Astrocyte (in vitro differentiated cells and primary cell): Measurements from ENCODE around the gene SPHK2. TPM values are rescaled to one million over a fixed set of nuclear protein-coding genes. Genes with fewer than 3 reads are reported as not detected.

Source experiments
- DNase-seq: peaks from one replicate; pipeline ENCODE4 v3.0.0-alpha.2; 2010; ENCODE audit warnings: low read depth
- FAIRE-seq: peaks from 2 replicates; lab custom pipeline; 2011; peaks lifted over from hg19 to GRCh38; lab: Jason Lieb, UNC
- H2AFZ ChIP-seq: 2 replicates; pipeline ENCODE4 v1.6.0; 2012; ENCODE audit warnings: low read depth, low read length, inconsistent platforms
- H3K27ac ChIP-seq: 2 replicates; pipeline ENCODE4 v1.5.1; 2011; ENCODE audit warnings: low read depth, low read length, inconsistent platforms
- H3K27me3 ChIP-seq: 2 replicates; pipeline ENCODE4 v1.6.0; 2011; ENCODE audit warnings: low read length, inconsistent platforms; ENCODE audit not compliant: insufficient read depth
- H3K36me3 ChIP-seq: 2 replicates; pipeline ENCODE4 v1.5.1; 2011; ENCODE audit warnings: low read length, inconsistent platforms; ENCODE audit not compliant: insufficient read depth
- H3K4me1 ChIP-seq: 2 replicates; pipeline ENCODE4 v1.5.1; 2011; ENCODE audit warnings: low read length, inconsistent platforms; ENCODE audit not compliant: insufficient read depth
- H3K4me2 ChIP-seq: 2 replicates; pipeline ENCODE4 v1.6.0; 2012; ENCODE audit warnings: low read length, inconsistent platforms
- H3K4me3 ChIP-seq: 2 replicates; pipeline ENCODE4 v1.5.1; 2011; ENCODE audit warnings: low read depth, mild to moderate bottlenecking, low read length, inconsistent platforms; ENCODE audit not compliant: insufficient read depth
- H3K79me2 ChIP-seq: 2 replicates; pipeline ENCODE4 v1.6.0; 2012; ENCODE audit warnings: mild to moderate bottlenecking, low read length, inconsistent platforms; ENCODE audit not compliant: insufficient read depth
- H3K9ac ChIP-seq: 2 replicates; pipeline ENCODE4 v1.6.0; 2012; ENCODE audit warnings: mild to moderate bottlenecking, low read length, inconsistent platforms
- H3K9me3 ChIP-seq: 2 replicates; pipeline ENCODE4 v1.5.1; 2012; ENCODE audit warnings: low read depth, mild to moderate bottlenecking, low read length, inconsistent platforms; ENCODE audit not compliant: insufficient read depth
- H4K20me1 ChIP-seq: 2 replicates; pipeline ENCODE4 v1.6.0; 2012; ENCODE audit warnings: low read length, inconsistent platforms; ENCODE audit not compliant: insufficient read depth
- H3K27ac Mint-ChIP-seq: one replicate; pipeline ENCODE4 v1.8.0; 2021; ENCODE audit warnings: mild to moderate bottlenecking, mixed read lengths; ENCODE audit not compliant: unreplicated experiment
- H3K27me3 Mint-ChIP-seq: one replicate; pipeline ENCODE4 v1.8.0; 2021; ENCODE audit warnings: low read depth, mixed read lengths; ENCODE audit not compliant: unreplicated experiment
- H3K36me3 Mint-ChIP-seq: one replicate; pipeline ENCODE4 v1.8.0; 2021; ENCODE audit warnings: low read depth, mixed read lengths; ENCODE audit not compliant: unreplicated experiment
- H3K4me1 Mint-ChIP-seq: one replicate; pipeline ENCODE4 v1.8.0; 2021; ENCODE audit warnings: low read depth, mixed read lengths; ENCODE audit not compliant: unreplicated experiment
- H3K4me3 Mint-ChIP-seq: one replicate; pipeline ENCODE4 v1.8.0; 2021; ENCODE audit warnings: mild to moderate bottlenecking, moderate library complexity, mixed read lengths; ENCODE audit not compliant: unreplicated experiment
- H3K9me3 Mint-ChIP-seq: one replicate; pipeline ENCODE4 v1.8.0; 2021; ENCODE audit warnings: mild to moderate bottlenecking, mixed read lengths; ENCODE audit not compliant: unreplicated experiment
- CTCF ChIP-seq: IDR thresholded peaks from 2 replicates; pipeline ENCODE4 v1.5.1; 2011; ENCODE audit warnings: low read depth, mild to moderate bottlenecking, inconsistent platforms, low read length, moderate library complexity; ENCODE audit not compliant: insufficient read depth
- EZH2 ChIP-seq: IDR thresholded peaks from 2 replicates; pipeline ENCODE4 v1.6.1; 2012; ENCODE audit warnings: mild to moderate bottlenecking, low read length, inconsistent platforms; ENCODE audit not compliant: insufficient read depth
- total RNA-seq: library from RNA; stranded (reverse); gene quantifications from 2 replicates; pipeline ENCODE4 v1.2.1, GENCODE V29; 2021

The SPHK2 gene
- total RNA-seq, 1 donor from 2014 or later, result 29.4 TPM

- Histone ChIP-seq H4K20me1 (peaks cover 52% of the 10 kb centered on the region), H3K27ac (no peak overlapping the region), H3K4me1 (peaks cover 38% of the 10 kb centered on the region), H3K27me3 (no peaks in the 10 kb centered on the region), H3K36me3 (peaks cover 21% of the 10 kb centered on the region), H3K9ac (peak overlapping the region; percentile 99), H3K9me3 (no peaks in the 10 kb centered on the region), H3K4me3 (peak overlapping the region; percentile 99), H3K4me2 (peak overlapping the region; percentile 93), H2AFZ (no peak overlapping the region), H3K79me2 (peaks cover 48% of the 10 kb centered on the region)
- H3K4me3 Mint-ChIP-seq, result peak overlapping the region; percentile 99
- no peaks in the 10 kb centered on the region for H3K9me3 Mint-ChIP-seq
- H3K36me3 Mint-ChIP-seq, result peaks cover 16% of the 10 kb centered on the region
- H3K4me1 Mint-ChIP-seq, result peaks cover 31% of the 10 kb centered on the region
- TF ChIP-seq EZH2 (no peak), CTCF (no peak)
- no peak for DNase-seq
- H3K27me3 Mint-ChIP-seq, result no peaks in the 10 kb centered on the region
- no peak for FAIRE-seq
- peak overlapping the region; percentile 99 for H3K27ac Mint-ChIP-seq
Measured at GRCh38 chr19:48616491-48617056, 2.7 kb upstream of the SPHK2 start.

GRCh38 chr19:48617146-48617937 lies 2.0 kb upstream of the SPHK2 start:
- Histone ChIP-seq H4K20me1 (peaks cover 52% of the 10 kb centered on the region), H2AFZ (no peak overlapping the region), H3K9me3 (no peaks in the 10 kb centered on the region), H3K36me3 (peaks cover 21% of the 10 kb centered on the region), H3K4me1 (peaks cover 38% of the 10 kb centered on the region), H3K4me2 (peak overlapping the region; percentile 93), H3K4me3 (peak overlapping the region; percentile 99), H3K79me2 (peaks cover 48% of the 10 kb centered on the region), H3K27ac (peak overlapping the region; percentile 89), H3K9ac (peak overlapping the region; percentile 99), H3K27me3 (no peaks in the 10 kb centered on the region)
- TF ChIP-seq EZH2, result no peak
- no peak for TF ChIP-seq CTCF
- Mint-ChIP-seq H3K4me3 (peak overlapping the region; percentile 99), H3K4me1 (peaks cover 32% of the 10 kb centered on the region), H3K9me3 (no peaks in the 10 kb centered on the region), H3K27me3 (no peaks in the 10 kb centered on the region), H3K27ac (peak overlapping the region; percentile 99), H3K36me3 (peaks cover 16% of the 10 kb centered on the region)
- no peak for DNase-seq
- FAIRE-seq, result no peak
